ENCODE results near the gene INIP.
"Not testable (repeated sequence)": the region's sequence is repeated elsewhere in the genome, so short reads cannot be mapped to it uniquely, and the experiment has no call there.

The INIP gene

GRCh38 chr9:112743216-112743836 lies 25.4 kb upstream of the INIP start:
- no peak for TF ChIP-seq CTCF (conservative IDR thresholded peaks at IDR 0.05; ENCODE audit: low read depth, low read length)
- DNase-seq (ENCODE audit: low read depth): no peak

GRCh38 chr9:112734892-112735291 lies 17.0 kb upstream of the INIP start:
- no peak overlapping the region for H3K4me3 ChIP-seq (ENCODE audit: low read length)
- no peak for DNase-seq (ENCODE audit: low read depth)
- no peak for TF ChIP-seq CTCF (conservative IDR thresholded peaks at IDR 0.05; ENCODE audit: low read depth, low read length)

More at GRCh38 chr9:112743216-112743836, 25.4 kb upstream of the INIP start:
- no peak overlapping the region for H3K4me3 ChIP-seq (ENCODE audit: low read length)

GRCh38 chr9:112731971-112732370 lies 14.1 kb upstream of the INIP start:
- no peak for DNase-seq (ENCODE audit: low read depth)
- TF ChIP-seq CTCF (conservative IDR thresholded peaks at IDR 0.05; ENCODE audit: low read depth, low read length): no peak
- H3K4me3 ChIP-seq (ENCODE audit: low read length): no peak overlapping the region

GRCh38 chr9:112728401-112728800 lies 10.5 kb upstream of the INIP start:
- TF ChIP-seq CTCF (conservative IDR thresholded peaks at IDR 0.05; ENCODE audit: low read depth, low read length): no peak
- no peak overlapping the region for H3K4me3 ChIP-seq (ENCODE audit: low read length)
- DNase-seq (ENCODE audit: low read depth): no peak

GRCh38 chr9:112726428-112726827 lies 8.5 kb upstream of the INIP start:
- no peak for TF ChIP-seq CTCF (conservative IDR thresholded peaks at IDR 0.05; ENCODE audit: low read depth, low read length)
- no peak overlapping the region for H3K4me3 ChIP-seq (ENCODE audit: low read length)
- DNase-seq (ENCODE audit: low read depth): no peak

- no peak for TF ChIP-seq CTCF (conservative IDR thresholded peaks at IDR 0.05; ENCODE audit: low read depth, low read length)
- DNase-seq (ENCODE audit: low read depth): no peak
- no peak overlapping the region for H3K4me3 ChIP-seq (ENCODE audit: low read length)
These were observed 8.0 kb upstream of the INIP start for GRCh38 chr9:112725961-112726360.

- not testable (repeated sequence) for H3K4me3 ChIP-seq (ENCODE audit: low read length); DNase-seq (ENCODE audit: low read depth)
These were observed 4.8 kb upstream of the INIP start for GRCh38 chr9:112722749-112723148.
